Measurements from ENCODE around the gene GOLGA2.
"Not testable (repeated sequence)": the region's sequence is repeated elsewhere in the genome, so short reads cannot be mapped to it uniquely, and the experiment has no call there.

- TF ChIP-seq CTCF, POLR2A (IDR thresholded peaks at IDR 0.05): not testable (repeated sequence)
These were observed 3.6 kb upstream of the GOLGA2 start for GRCh38 chr9:128279088-128280073.
